Measurements from ENCODE around the gene ADAM22.

DNA sequence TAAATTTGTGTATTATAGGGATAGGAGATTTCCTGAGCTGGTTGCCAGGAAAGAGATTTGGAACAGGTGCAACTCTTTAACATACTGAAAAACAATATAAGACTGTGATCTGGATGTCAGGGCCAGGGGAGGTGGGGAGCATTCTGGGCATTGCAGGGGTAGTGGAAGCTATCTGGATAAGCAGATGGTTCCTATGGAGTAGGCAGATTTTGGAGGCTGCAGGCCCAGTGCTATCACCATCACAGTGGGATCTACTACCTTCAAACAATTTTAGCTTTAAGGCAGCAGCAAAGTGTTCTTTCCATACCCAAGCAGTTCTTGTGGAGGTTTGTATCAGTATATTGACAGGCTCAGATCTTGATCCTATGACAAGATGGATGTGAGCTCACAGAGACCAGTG lies 71.1 kb downstream of the ADAM22 start:
- TF ChIP-seq, protein P1, sequence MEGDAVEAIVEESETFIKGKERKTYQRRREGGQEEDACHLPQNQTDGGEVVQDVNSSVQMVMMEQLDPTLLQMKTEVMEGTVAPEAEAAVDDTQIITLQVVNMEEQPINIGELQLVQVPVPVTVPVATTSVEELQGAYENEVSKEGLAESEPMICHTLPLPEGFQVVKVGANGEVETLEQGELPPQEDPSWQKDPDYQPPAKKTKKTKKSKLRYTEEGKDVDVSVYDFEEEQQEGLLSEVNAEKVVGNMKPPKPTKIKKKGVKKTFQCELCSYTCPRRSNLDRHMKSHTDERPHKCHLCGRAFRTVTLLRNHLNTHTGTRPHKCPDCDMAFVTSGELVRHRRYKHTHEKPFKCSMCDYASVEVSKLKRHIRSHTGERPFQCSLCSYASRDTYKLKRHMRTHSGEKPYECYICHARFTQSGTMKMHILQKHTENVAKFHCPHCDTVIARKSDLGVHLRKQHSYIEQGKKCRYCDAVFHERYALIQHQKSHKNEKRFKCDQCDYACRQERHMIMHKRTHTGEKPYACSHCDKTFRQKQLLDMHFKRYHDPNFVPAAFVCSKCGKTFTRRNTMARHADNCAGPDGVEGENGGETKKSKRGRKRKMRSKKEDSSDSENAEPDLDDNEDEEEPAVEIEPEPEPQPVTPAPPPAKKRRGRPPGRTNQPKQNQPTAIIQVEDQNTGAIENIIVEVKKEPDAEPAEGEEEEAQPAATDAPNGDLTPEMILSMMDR (IDR thresholded peaks at IDR 0.05), result no peak
- no peak for TF ChIP-seq POLR2AphosphoS5 (IDR thresholded peaks at IDR 0.05)
- TF ChIP-seq POLR2A (IDR thresholded peaks at IDR 0.05), result no peak
